ENCODE data around the gene CD5L. TPM values are rescaled to one million over a fixed set of nuclear protein-coding genes. Genes with fewer than 3 reads are reported as not detected.

CD5L gene
- total and polyA plus RNA-seq, 9 of the 15 experiments (the other 6 are each of a cell fraction or from before 2014, with no cell fraction given), result not detected

- ATAC-seq, result no peak
- TF ChIP-seq MAFK (IDR thresholded peaks at IDR 0.05; ENCODE audit: low read length), result no peak
- no peak for TF ChIP-seq LEF1 (IDR thresholded peaks at IDR 0.05)
- TF ChIP-seq ZBTB9 (CRISPR knock-in tag; IDR thresholded peaks at IDR 0.05), result no peak
- TF ChIP-seq VEZF1 (CRISPR knock-in tag; IDR thresholded peaks at IDR 0.05), result no peak
- no peak for TF ChIP-seq CTCFL (IDR thresholded peaks at IDR 0.05; ENCODE audit: borderline replicate concordance, insufficient read depth, low read depth, low read length, poor library complexity, severe bottlenecking)
- no peak for TF ChIP-seq ZNF589 (CRISPR knock-in tag; IDR thresholded peaks at IDR 0.05; ENCODE audit: low read depth)
- TF ChIP-seq TCF7 (IDR thresholded peaks at IDR 0.05; ENCODE audit: borderline replicate concordance), result no peak
- TF ChIP-seq NFIX (CRISPR knock-in tag; IDR thresholded peaks at IDR 0.05; ENCODE audit: low read depth), result no peak
- no peak for TF ChIP-seq RNF219 (CRISPR knock-in tag; IDR thresholded peaks at IDR 0.05)
- TF ChIP-seq HMBOX1 (IDR thresholded peaks at IDR 0.05), result no peak
- TF ChIP-seq ZNF561 (CRISPR knock-in tag; conservative IDR thresholded peaks at IDR 0.05), result no peak
- no peak for TF ChIP-seq ZNF280A (IDR thresholded peaks at IDR 0.05; ENCODE audit: low read depth, partially characterized antibody)
Measured at GRCh38 chr1:157842939-157843338, 1.3 kb upstream of the CD5L start.

More at GRCh38 chr1:157842939-157843338, 1.3 kb upstream of the CD5L start:
- no peaks in the 10 kb centered on the region for H3K27me3 ChIP-seq (ENCODE audit: control insufficient read depth in 2 of 2, insufficient read depth in 2 of 2, low read length in 2 of 2)
- H3K79me2 ChIP-seq (ENCODE audit: control insufficient read depth, insufficient read depth, low read length), result no peaks in the 10 kb centered on the region
- H2AFZ ChIP-seq (ENCODE audit: low read depth, low read length), result no peak overlapping the region
- no peaks in the 10 kb centered on the region for H3K4me1 ChIP-seq (replicated peaks in 1 of 2; ENCODE audit: control insufficient read depth in 2 of 2, insufficient read depth in 2 of 2, low read length in 2 of 2)
- no TSS peak for BruUV-seq (replicated peaks)
- FAIRE-seq (no peak), DNase-seq (ENCODE audit: extremely low read depth in 1 of 4, low spot score in 3 of 4) (no peak)
- H3K27ac ChIP-seq (ENCODE audit: extremely low read depth, low read depth, low read length), result no peak overlapping the region
- ChIA-PET CTCF (ENCODE audit: low intra/inter-chr PET ratio) (no interaction called here), POLR2A (interaction anchor here (1.2 kb wide), 1 partner anchor 9 kb away, joined by 5 read pairs; no protein-coding TSS in a partner anchor)
- no peak overlapping the region for H3K4me3 ChIP-seq
- in situ Hi-C loops (cut with MboI) (no loop called here), intact Hi-C loops (cut with micrococcal nuclease) (no loop called here)
- no peak overlapping the region for H3K4me2 ChIP-seq (ENCODE audit: insufficient read depth, low read length)
- H3K36me3 ChIP-seq (ENCODE audit: control insufficient read depth, insufficient read depth, low read length), result no peaks in the 10 kb centered on the region
- H3K9me1 ChIP-seq (ENCODE audit: control insufficient read depth, insufficient read depth, low read length), result no peaks in the 10 kb centered on the region
- H3K9ac ChIP-seq (ENCODE audit: insufficient read depth in 1 of 2, low read depth in 2 of 2, low read length in 2 of 2), result no peak overlapping the region
- WGBS (ENCODE audit: insufficient coverage, low coverage, missing lambda C conversion rate), result 0% methylated on average over 1 of the region's 1 CpG
- no peaks in the 10 kb centered on the region for H4K20me1 ChIP-seq (replicated peaks; ENCODE audit: control insufficient read depth, insufficient read depth, low read length)
- no peaks in the 10 kb centered on the region for H3K9me3 ChIP-seq (replicated peaks; ENCODE audit: control insufficient read depth, insufficient read depth, low read depth, low read length)

Measured in K562 (cell line).